ENCODE data around the gene CLASP1. TPM values are rescaled to one million over a fixed set of nuclear protein-coding genes. Genes with fewer than 3 reads are reported as not detected.

CLASP1 gene
- total and polyA plus RNA-seq, 2 of the 8 experiments (the other 6 are each of a cell fraction or from before 2014, with no cell fraction given) = 7.3 to 53.9 TPM

DNA sequence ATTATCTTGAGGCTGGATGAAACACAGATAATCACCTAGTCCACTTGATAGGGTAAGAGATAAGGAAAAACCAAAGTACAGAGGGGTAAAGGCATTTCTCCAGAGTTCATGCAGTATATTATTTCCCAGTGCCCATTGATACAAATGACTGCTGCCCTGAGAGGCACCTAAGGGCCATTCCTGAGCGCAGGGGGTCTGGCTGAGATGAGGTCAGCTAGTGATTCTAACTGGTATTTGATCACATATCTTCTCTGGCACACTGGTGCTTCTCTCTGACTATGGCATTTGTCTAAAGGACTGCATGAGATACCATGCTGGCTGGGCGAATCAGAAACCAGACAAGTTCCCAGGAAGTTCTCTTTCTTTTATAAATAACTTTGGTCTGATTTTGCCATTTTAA lies 291.0 kb downstream of the CLASP1 start:
- H3K4me2 ChIP-seq (ENCODE audit: insufficient read depth in 1 of 2, low read depth in 2 of 2, low read length in 2 of 2) = no peak overlapping the region
- H4K20me1 ChIP-seq (replicated peaks in 1 of 2; ENCODE audit: control insufficient read depth in 1 of 2, insufficient read depth in 2 of 2, low read length in 2 of 2) = peaks cover 0 to 5% of the 10 kb centered on the region in 2 experiments
- H4K91ac ChIP-seq (replicated peaks; ENCODE audit: insufficient read length, low read length) = no peak overlapping the region
- no peak overlapping the region for H4K5ac ChIP-seq (ENCODE audit: insufficient read length, low read depth, low read length)
- CTCF ChIA-PET (ENCODE audit: partially characterized antibody) = interaction anchor here (0.6 to 11.5 kb wide), 7 partner anchors 20 to 699 kb away, joined by 3 to 144 read pairs (median 40); no protein-coding TSS in a partner anchor
- H3K23ac ChIP-seq (ENCODE audit: insufficient read length) = no peak overlapping the region
- POLR2A ChIA-PET (ENCODE audit: partially characterized antibody) = no interaction called here
- no peak overlapping the region for H3K56ac ChIP-seq (replicated peaks; ENCODE audit: insufficient read length, low read depth, low read length)
- DNase-seq (ENCODE audit: low read depth in 1 of 2, low spot score in 2 of 2) (no peak), FAIRE-seq (no peak)
- no peak overlapping the region for H4K8ac ChIP-seq (ENCODE audit: extremely low read depth, insufficient read depth, low read length)
- 80% methylated on average over 2 of the region's 2 CpGs; no CpG with 5 or more reads in 1 of the 2 experiments for WGBS, 2 experiments (ENCODE audit: extremely low coverage in 1 of 2, insufficient coverage in 1 of 2, insufficient read length in 1 of 2, insufficient replicate concordance in 2 of 2, low coverage in 1 of 2, low lambda C conversion rate in 2 of 2, missing lambda C conversion rate in 1 of 2)
- no peak overlapping the region for H2BK20ac ChIP-seq (ENCODE audit: low read length)
- no peaks in the 10 kb centered on the region for H3K4me1 ChIP-seq (replicated peaks in 1 of 4; ENCODE audit: control insufficient read depth in 3 of 4, insufficient read depth in 4 of 4, low read length in 3 of 4)
- H2BK120ac ChIP-seq (replicated peaks; ENCODE audit: low read depth, low read length) = no peak overlapping the region
- no peak overlapping the region for H3K27ac ChIP-seq (ENCODE audit: low read depth, low read length)
- no peak for TF ChIP-seq FOSL1 (IDR thresholded peaks at IDR 0.05; ENCODE audit: insufficient read depth, low read depth, low read length)
- TF ChIP-seq RBBP5 (IDR thresholded peaks at IDR 0.05; ENCODE audit: borderline replicate concordance, low read depth, low read length) = no peak
- no peak for TF ChIP-seq BACH1 (IDR thresholded peaks at IDR 0.05; ENCODE audit: low read length)
- no peaks in the 10 kb centered on the region for H3K79me1 ChIP-seq (ENCODE audit: low read depth, low read length)
- H3K79me2 ChIP-seq (ENCODE audit: control insufficient read depth in 1 of 2, insufficient read depth in 2 of 2, low read length in 2 of 2) = no peaks in the 10 kb centered on the region
- no peak overlapping the region for H3K4ac ChIP-seq (replicated peaks; ENCODE audit: insufficient read length, low read depth, low read length)
- H3K27me3 ChIP-seq (replicated peaks in 1 of 4; ENCODE audit: control insufficient read depth in 3 of 4, extremely low read depth in 1 of 4, insufficient read depth in 3 of 4, low read length in 3 of 4) = no peaks in the 10 kb centered on the region
- no peak overlapping the region for H2BK15ac ChIP-seq (ENCODE audit: low read length)
- H3K14ac ChIP-seq (ENCODE audit: insufficient read length) = no peak overlapping the region
- H2AFZ ChIP-seq (ENCODE audit: low read length) = no peak overlapping the region
- no peak overlapping the region for H2BK12ac ChIP-seq (ENCODE audit: low read depth, low read length)
- no peak overlapping the region for H3K9ac ChIP-seq (replicated peaks in 1 of 4; ENCODE audit: extremely low read depth in 1 of 4, low read depth in 3 of 4, low read length in 3 of 4)
- no peaks in the 10 kb centered on the region for H3K23me2 ChIP-seq (ENCODE audit: low read depth, low read length)
- H3K36me3 ChIP-seq (ENCODE audit: control insufficient read depth in 2 of 4, insufficient read depth in 4 of 4, low read length in 3 of 4) = peaks cover 15 to 29% (median 24%) of the 10 kb centered on the region in 4 experiments
- H3K18ac ChIP-seq (ENCODE audit: extremely low read depth, low read length) = no peak overlapping the region
- H3K4me3 ChIP-seq (ENCODE audit: extremely low read depth in 1 of 4, insufficient read depth in 2 of 4, low read depth in 3 of 4, low read length in 4 of 4) = no peak overlapping the region
- H3K9me3 ChIP-seq (ENCODE audit: insufficient read depth in 2 of 2, low read depth in 1 of 2, low read length in 1 of 2) = no peaks in the 10 kb centered on the region
- no peak overlapping the region for H2BK5ac ChIP-seq (ENCODE audit: low read depth, low read length)
- H2AK5ac ChIP-seq (ENCODE audit: low read depth, low read length) = no peak overlapping the region

All from H1 (cell line).